Measurements from ENCODE around the gene PABPC1L2A.

DNA sequence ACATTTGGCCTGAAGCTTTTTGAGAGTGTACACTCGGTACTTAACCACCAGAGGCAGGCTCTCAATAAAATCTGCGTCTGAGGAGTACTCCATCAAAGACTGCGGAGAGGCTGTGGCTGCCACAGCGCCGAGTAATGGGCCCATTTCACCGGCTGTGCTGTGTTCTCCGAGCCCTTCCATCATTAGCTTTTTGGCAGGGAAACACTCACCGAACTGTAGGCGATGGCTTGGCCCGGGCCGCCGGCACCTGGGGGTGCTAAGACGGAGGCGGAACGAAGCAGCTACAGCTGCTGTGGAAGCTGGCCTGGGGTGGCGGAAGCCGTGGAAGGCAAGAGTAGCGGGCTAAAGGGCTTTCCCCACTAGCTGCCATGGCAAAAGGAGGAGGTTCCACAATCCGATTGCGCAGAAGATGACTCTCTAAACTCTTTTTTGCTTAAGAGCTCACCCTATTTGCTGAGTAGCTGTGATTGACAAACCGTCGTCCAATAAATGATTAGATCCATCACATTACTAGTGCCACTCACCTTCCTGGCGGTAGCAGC, 48.5 kb upstream of the PABPC1L2A start:
- TF ChIP-seq, protein P1, sequence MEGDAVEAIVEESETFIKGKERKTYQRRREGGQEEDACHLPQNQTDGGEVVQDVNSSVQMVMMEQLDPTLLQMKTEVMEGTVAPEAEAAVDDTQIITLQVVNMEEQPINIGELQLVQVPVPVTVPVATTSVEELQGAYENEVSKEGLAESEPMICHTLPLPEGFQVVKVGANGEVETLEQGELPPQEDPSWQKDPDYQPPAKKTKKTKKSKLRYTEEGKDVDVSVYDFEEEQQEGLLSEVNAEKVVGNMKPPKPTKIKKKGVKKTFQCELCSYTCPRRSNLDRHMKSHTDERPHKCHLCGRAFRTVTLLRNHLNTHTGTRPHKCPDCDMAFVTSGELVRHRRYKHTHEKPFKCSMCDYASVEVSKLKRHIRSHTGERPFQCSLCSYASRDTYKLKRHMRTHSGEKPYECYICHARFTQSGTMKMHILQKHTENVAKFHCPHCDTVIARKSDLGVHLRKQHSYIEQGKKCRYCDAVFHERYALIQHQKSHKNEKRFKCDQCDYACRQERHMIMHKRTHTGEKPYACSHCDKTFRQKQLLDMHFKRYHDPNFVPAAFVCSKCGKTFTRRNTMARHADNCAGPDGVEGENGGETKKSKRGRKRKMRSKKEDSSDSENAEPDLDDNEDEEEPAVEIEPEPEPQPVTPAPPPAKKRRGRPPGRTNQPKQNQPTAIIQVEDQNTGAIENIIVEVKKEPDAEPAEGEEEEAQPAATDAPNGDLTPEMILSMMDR (IDR thresholded peaks at IDR 0.05) = no peak
- no peak for TF ChIP-seq POLR2A (IDR thresholded peaks at IDR 0.05)
